OCI-LY3 (cell line): ENCODE data around the gene C18orf63.

Experiments
- CTCF ChIP-seq: fragments of 200-600, 300-600 bp; sonication (generic); IDR thresholded peaks from 2 replicates; pipeline ENCODE4 v1.5.1; 2014; ENCODE audit warnings: antibody characterized with exemption, low read length, low read depth
- EZH2phosphoT487 ChIP-seq: fragments of 200-600 bp; shearing (Covaris generic); IDR thresholded peaks from 2 replicates; pipeline ENCODE4 v1.6.1; 2018; ENCODE audit warnings: antibody characterized with exemption, mixed run types, low read depth

GRCh38 chr18:74283646-74284045 lies 32.0 kb upstream of the C18orf63 start:
- no peak for TF ChIP-seq CTCF
- no peak for TF ChIP-seq EZH2phosphoT487
